TTC549 (cell line): ENCODE results near the gene MYLK3.
"Not testable (repeated sequence)": the region's sequence is repeated elsewhere in the genome, so short reads cannot be mapped to it uniquely, and the experiment has no call there.

ENCODE experiments used
- FAIRE-seq: peaks from 2 replicates; lab custom pipeline; 2012; peaks lifted over from hg19 to GRCh38; lab: Jason Lieb, UNC

Gene MYLK3

GRCh38 chr16:46747777-46748651, at the start of gene MYLK3:
Gene MYLK3, minus strand, starts transcription at chr16:46748344. Its CDS starts 151 bp downstream, at chr16:46748193.
- FAIRE-seq, result no peak

- FAIRE-seq, result no peak
These were observed 49.4 kb upstream of the MYLK3 start for GRCh38 chr16:46797501-46797900.

- FAIRE-seq, result no peak
These were observed 48.7 kb upstream of the MYLK3 start for GRCh38 chr16:46796764-46797269.

GRCh38 chr16:46793841-46794240, 45.7 kb upstream of the MYLK3 start:
- no peak for FAIRE-seq

- FAIRE-seq, result no peak
These were observed 42.6 kb upstream of the MYLK3 start for GRCh38 chr16:46790599-46791270.

GRCh38 chr16:46789499-46790414, 41.6 kb upstream of the MYLK3 start:
- no peak for FAIRE-seq

- no peak for FAIRE-seq
These were observed 40.8 kb upstream of the MYLK3 start for GRCh38 chr16:46788891-46789474.

- FAIRE-seq, result no peak
These were observed 39.8 kb upstream of the MYLK3 start for GRCh38 chr16:46787909-46788308.

- FAIRE-seq, result no peak
These were observed 37.1 kb upstream of the MYLK3 start for GRCh38 chr16:46785076-46785845.

GRCh38 chr16:46784569-46784968, 36.4 kb upstream of the MYLK3 start:
- not testable (repeated sequence) for FAIRE-seq

GRCh38 chr16:46783800-46784199, 35.7 kb upstream of the MYLK3 start:
- no peak for FAIRE-seq

GRCh38 chr16:46782320-46782719, 34.2 kb upstream of the MYLK3 start:
- FAIRE-seq, result no peak

GRCh38 chr16:46777804-46778203, 29.7 kb upstream of the MYLK3 start:
- no peak for FAIRE-seq

- FAIRE-seq, result no peak
These were observed 27.1 kb upstream of the MYLK3 start for GRCh38 chr16:46775214-46775613.

- no peak for FAIRE-seq
These were observed 26.6 kb upstream of the MYLK3 start for GRCh38 chr16:46774743-46775177.

- no peak for FAIRE-seq
These were observed 24.3 kb upstream of the MYLK3 start for GRCh38 chr16:46772463-46772862.

GRCh38 chr16:46768809-46769208, 20.7 kb upstream of the MYLK3 start:
- FAIRE-seq, result no peak

GRCh38 chr16:46765050-46765449, 16.9 kb upstream of the MYLK3 start:
- no peak for FAIRE-seq

GRCh38 chr16:46763147-46763546, 15.0 kb upstream of the MYLK3 start:
- no peak for FAIRE-seq

GRCh38 chr16:46762583-46762982, 14.4 kb upstream of the MYLK3 start:
- no peak for FAIRE-seq

GRCh38 chr16:46759309-46759708, 11.2 kb upstream of the MYLK3 start:
- no peak for FAIRE-seq
